Testis (tissue), 5 donors: ENCODE results near the gene CENPU. TPM values are rescaled to one million over a fixed set of nuclear protein-coding genes. Genes with fewer than 3 reads are reported as not detected.
"Not testable (repeated sequence)": the region's sequence is repeated elsewhere in the genome, so short reads cannot be mapped to it uniquely, and the experiment has no call there.

Experiments used
- DNase-seq: peaks from one replicate; pipeline ENCODE4 v3.0.0-alpha.2; 2019
- H3K27ac ChIP-seq, 2 donors: fragments of 200-600 bp; sonication (generic); one replicate each; pipeline ENCODE4 v1.5.1; 2019
- H3K27me3 ChIP-seq: fragments of 200-600 bp; sonication (generic); one replicate; pipeline ENCODE4 v1.5.1; 2019
- H3K36me3 ChIP-seq: fragments of 200-600 bp; sonication (generic); one replicate; pipeline ENCODE4 v1.5.1; 2017; ENCODE audit warnings: low read depth; ENCODE audit errors: missing control alignments
- H3K4me1 ChIP-seq: fragments of 200-600 bp; sonication (generic); one replicate; pipeline ENCODE4 v1.5.1; 2019
- H3K4me3 ChIP-seq, 2 donors: fragments of 200-600 bp; sonication (generic); one replicate each; pipeline ENCODE4 v1.5.1; 2017 to 2019
- H3K9me3 ChIP-seq: fragments of 200-600 bp; sonication (generic); one replicate; pipeline ENCODE4 v1.5.1; 2017
- POLR2A ChIP-seq: fragments of 450-650 bp; IDR thresholded peaks from one replicate; pipeline ENCODE4 v1.6.1; 2017; ENCODE audit warnings: antibody characterized with exemption, mild to moderate bottlenecking, moderate library complexity
- WGBS, 2 donors: methylation state at CpG; one replicate each; pipeline ENCODE4 v1.1.5; 2018; 5-methylcytosine and 5-hydroxymethylcytosine counted together
- intact Hi-C: fragments of 100-400 bp; cut with DNase I; formaldehyde crosslinking; loops from one replicate; pipeline ENCODE4 v1.15.1; 2023; ENCODE audit warnings: low total_unique reads
- long read RNA-seq, 2 donors: transcript quantifications; one replicate each; lab custom pipeline, GENCODE V29; 2026
- polyA plus RNA-seq: library from polyadenylated mRNA; stranded (reverse); fragments of 350-450 nt; fragmentation: Illumina TruSeq; extraction: RNeasy Lipid Tissue Mini Kit (QIAGEN cat#74804); gene quantifications from one replicate; pipeline ENCODE4 v1.2.3, GENCODE V29; 2014; ENCODE audit warnings: low read depth, low replicate concordance; ENCODE audit not compliant: insufficient read depth
- total RNA-seq, 2 donors: library from RNA; depleted of rRNA; stranded (reverse); fragments of >200 nt; gene quantifications; one replicate each; pipeline ENCODE4 v1.2.3, GENCODE V29; 2016
- TF ChIP-seq, protein P1 (sequence below), 3 experiments: fragments of 450-650 bp in 2 of 3; fragments of 200-600 bp in 1 of 3; sonication (generic) in 1 of 3; IDR thresholded peaks; one replicate each; pipeline ENCODE4 v1.5.1; 2016 to 2019; ENCODE audit warnings: antibody characterized with exemption in 3 of 3, mild to moderate bottlenecking in 2 of 3, moderate library complexity in 1 of 3

CENPU gene
- total RNA-seq (100 to 1,000 TPM in 1 of 2 donors, 10 to 100 TPM in 1; 57.2 to 117 TPM), polyA plus RNA-seq (132 TPM)
- long read RNA-seq, donor 1, transcript CENPU-201 (13 exons, 1,998 nt): major isoform, 6 of 11 reads
- long read RNA-seq, donor 1, partial matches to known transcripts: 0 of 11 reads
- long read RNA-seq, donor 1, other reads (novel, unspliced or antisense): 0 of 11 reads
- long read RNA-seq, donor 2, partial matches to known transcripts: 0 of 4 reads
- long read RNA-seq, donor 2, other reads (novel, unspliced or antisense): 0 of 4 reads

DNA sequence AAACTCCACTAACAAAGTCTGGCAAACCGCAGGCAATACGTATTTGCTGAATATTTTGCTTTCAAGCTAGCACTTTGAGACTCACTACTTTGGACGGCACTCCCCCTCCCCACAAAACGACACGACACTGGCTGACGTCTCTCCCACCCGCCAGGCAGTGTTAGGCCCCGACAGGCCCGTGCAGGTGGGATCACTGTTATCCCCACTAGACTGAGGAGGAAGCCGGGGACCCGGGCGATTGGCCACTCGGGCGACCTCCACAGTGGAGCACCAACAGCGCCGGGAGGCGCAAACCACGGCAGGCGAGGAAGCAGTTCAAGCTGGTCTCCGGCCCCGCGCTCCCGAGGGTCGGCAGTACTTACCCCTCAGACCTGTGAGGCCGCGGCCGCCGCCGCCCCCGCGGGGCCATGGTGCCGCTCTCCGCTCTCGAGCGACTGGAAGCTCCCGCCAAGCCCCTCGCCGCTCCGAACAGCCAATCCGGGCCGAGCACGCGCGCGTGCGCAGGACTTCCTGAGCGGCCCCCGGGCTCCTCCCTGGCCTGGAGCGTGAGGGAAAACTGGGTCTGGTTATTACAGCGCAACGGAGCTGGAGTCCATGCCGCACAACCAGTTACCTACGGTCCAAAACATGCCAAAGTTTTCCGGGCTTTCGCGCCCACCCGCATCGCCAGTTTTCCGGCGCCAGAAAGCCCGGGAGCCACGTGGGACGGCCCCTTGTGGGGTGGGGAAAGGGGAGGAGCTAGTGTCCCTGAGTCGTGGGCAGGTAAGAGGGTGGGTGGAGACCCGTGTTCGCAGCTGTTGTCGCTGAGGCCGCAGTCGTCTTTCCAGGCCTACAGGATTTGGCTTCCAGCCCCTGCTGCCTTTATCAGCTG is at the start of gene CENPU:
Gene CENPU, minus strand, starts transcription at position 443 of the 871 bp plus-strand sequence. Its CDS starts 34 bp downstream, at position 409.
- 0 to 1% methylated on average over 47 to 49 of the region's 69 CpGs for WGBS, 2 donors
- DNase-seq: peak; percentile 97
- Histone ChIP-seq H3K9me3 (no peaks in the 10 kb centered on the region), H3K27ac (peak within 1 kb of the TSS; percentile 46 to 71), H3K36me3 (no peaks in the 10 kb centered on the region), H3K27me3 (no peaks in the 10 kb centered on the region), H3K4me3 (peak within 1 kb of the TSS; percentile 62 to 82), H3K4me1 (no peaks in the 10 kb centered on the region)
- intact Hi-C loops: no loop called here
- TF ChIP-seq POLR2A: no peak
- TF ChIP-seq, protein P1, sequence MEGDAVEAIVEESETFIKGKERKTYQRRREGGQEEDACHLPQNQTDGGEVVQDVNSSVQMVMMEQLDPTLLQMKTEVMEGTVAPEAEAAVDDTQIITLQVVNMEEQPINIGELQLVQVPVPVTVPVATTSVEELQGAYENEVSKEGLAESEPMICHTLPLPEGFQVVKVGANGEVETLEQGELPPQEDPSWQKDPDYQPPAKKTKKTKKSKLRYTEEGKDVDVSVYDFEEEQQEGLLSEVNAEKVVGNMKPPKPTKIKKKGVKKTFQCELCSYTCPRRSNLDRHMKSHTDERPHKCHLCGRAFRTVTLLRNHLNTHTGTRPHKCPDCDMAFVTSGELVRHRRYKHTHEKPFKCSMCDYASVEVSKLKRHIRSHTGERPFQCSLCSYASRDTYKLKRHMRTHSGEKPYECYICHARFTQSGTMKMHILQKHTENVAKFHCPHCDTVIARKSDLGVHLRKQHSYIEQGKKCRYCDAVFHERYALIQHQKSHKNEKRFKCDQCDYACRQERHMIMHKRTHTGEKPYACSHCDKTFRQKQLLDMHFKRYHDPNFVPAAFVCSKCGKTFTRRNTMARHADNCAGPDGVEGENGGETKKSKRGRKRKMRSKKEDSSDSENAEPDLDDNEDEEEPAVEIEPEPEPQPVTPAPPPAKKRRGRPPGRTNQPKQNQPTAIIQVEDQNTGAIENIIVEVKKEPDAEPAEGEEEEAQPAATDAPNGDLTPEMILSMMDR (IDR thresholded peaks at IDR 0.05): peak in 2 of 3 experiments; percentile 40 to 60

DNA sequence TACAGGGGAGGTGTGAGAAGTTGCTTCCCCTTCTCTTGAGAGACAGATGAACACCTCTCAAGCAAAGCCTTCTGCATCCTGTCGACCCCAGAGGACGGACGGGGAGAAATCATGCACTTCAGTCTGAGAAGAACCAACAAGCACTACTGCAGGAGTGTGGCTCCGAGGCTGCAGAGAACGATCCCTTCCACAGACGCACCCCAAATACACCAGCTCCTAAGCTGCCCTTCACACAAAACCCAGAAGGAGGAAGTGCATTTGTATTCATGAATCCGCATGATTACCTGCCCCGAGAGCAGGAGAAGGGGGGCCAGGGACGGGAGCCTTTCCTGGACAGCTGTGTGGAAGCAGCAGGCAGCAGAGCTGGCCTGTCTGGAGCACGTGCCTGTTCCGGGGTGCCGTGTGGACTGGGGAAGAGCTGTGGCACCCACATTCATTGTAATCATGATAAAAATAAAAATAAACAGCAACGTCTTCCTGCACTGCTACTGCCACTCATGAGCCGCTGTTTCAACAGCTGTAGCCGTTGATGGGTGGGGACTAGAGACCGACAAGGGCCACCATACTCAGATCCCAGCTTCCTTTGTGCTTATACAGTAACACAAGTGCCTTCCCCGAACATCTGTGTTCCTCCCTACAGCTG is 49.0 kb upstream of the CENPU start:
- no peaks in the 10 kb centered on the region for H3K9me3 ChIP-seq
- TF ChIP-seq POLR2A: no peak
- TF ChIP-seq, protein P1 (IDR thresholded peaks at IDR 0.05): no peak
- H3K4me1 ChIP-seq: no peaks in the 10 kb centered on the region
- DNase-seq: no peak
- 79 to 85% methylated on average over 13 to 17 of the region's 17 CpGs for WGBS, 2 donors
- H3K4me3 ChIP-seq: no peak overlapping the region
- intact Hi-C loops: no loop called here
- no peak overlapping the region for H3K27ac ChIP-seq
- H3K27me3 ChIP-seq: no peaks in the 10 kb centered on the region
- H3K36me3 ChIP-seq: no peaks in the 10 kb centered on the region

DNA sequence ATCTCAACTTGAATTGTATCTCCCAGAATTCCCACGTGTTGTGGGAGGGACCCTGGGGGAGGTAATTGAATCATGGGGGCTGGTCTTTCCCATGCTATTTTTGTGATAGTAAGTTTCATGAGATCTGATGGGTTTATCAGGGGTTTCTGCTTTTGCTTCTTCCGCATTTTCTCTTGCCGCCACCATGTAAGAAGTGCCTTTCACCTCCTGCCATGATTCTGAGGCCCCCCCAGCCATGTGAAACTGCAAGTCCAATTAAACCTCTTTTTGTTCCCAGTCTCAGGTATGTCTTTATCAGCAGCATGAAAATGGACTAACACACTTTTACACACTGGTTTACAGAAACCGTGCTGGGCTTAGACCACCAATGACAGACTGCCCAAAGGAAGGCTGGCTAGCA is 45.3 kb upstream of the CENPU start:
- H3K27me3 ChIP-seq, H3K4me3 ChIP-seq, H3K36me3 ChIP-seq, DNase-seq, H3K9me3 ChIP-seq, H3K27ac ChIP-seq, intact Hi-C loops, H3K4me1 ChIP-seq: not testable (repeated sequence)
- WGBS, 2 donors: 89 to 93% methylated on average over 4 of the region's 4 CpGs

DNA sequence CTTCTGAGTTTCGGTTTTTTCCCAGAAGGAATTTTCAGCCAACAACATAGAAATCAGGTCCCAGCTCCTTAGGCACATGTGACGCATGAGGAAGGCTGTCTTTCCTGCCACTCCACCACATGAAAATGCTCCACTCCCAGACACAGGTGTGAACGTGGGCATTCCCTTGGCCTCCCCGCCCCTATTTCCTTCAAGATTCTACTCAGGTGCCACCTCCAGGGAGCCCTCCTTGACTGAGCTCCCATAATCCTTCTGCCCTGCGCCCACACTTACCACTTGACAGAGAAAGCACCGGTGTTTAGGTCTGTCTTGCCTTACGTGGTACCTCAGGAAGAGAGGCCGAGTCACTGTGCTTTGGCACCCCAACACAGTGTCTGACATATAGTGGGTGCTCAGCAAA is 44.4 kb upstream of the CENPU start:
- WGBS, 2 donors: 83% methylated on average over 8 of the region's 8 CpGs
- Histone ChIP-seq H3K36me3 (no peaks in the 10 kb centered on the region), H3K27ac (no peak overlapping the region)

More for the DNA sequence above, 44.4 kb upstream of the CENPU start:
- intact Hi-C loops: no loop called here
- no peak overlapping the region for H3K4me3 ChIP-seq
- no peak for DNase-seq
- H3K9me3 ChIP-seq: no peaks in the 10 kb centered on the region
- TF ChIP-seq POLR2A: no peak
- TF ChIP-seq, protein P1 (IDR thresholded peaks at IDR 0.05): no peak
- no peaks in the 10 kb centered on the region for H3K4me1 ChIP-seq
- no peaks in the 10 kb centered on the region for H3K27me3 ChIP-seq
